Measurements from ENCODE around the gene TTC28. TPM values are rescaled to one million over a fixed set of nuclear protein-coding genes. Genes with fewer than 3 reads are reported as not detected.

Gene TTC28
- total and polyA plus RNA-seq, 12 donors: 3.4 to 75.6 (median 28.6) TPM

DNA sequence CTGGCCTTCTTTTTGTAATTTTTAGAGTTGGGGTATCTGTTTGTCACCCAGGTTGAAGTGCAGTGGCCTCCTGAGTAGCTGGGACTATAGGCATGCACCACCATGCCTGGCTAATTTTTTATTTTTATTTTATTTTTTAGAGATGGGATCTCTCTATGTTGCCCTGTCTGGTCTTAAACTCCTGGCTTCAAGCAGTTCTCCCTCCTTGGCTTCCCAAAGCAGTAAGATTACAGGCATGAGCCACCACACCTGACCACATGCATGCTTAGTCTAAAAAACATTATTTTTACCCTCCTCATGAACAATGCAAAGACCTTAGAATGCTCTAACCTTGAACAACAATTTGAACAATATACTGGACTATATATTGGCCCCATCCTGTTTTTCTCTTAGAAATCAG, 738.5 kb downstream of the TTC28 start:
- H3K4me3 ChIP-seq: no peak overlapping the region
- H3K4me1 ChIP-seq (replicated peaks in 1 of 2): no peaks in the 10 kb centered on the region
- no peaks in the 10 kb centered on the region for H3K27me3 ChIP-seq
- H3K27ac ChIP-seq: no peak overlapping the region
- DNase-seq: no peak
- no peaks in the 10 kb centered on the region for H3K36me3 ChIP-seq (replicated peaks in 1 of 2)
- intact Hi-C loops (cut with DNase I): no loop called here
- no peaks in the 10 kb centered on the region for H3K9me3 ChIP-seq (replicated peaks in 1 of 3)
- no peak for TF ChIP-seq POLR2A (IDR thresholded peaks at IDR 0.05)
- TF ChIP-seq, protein P1, sequence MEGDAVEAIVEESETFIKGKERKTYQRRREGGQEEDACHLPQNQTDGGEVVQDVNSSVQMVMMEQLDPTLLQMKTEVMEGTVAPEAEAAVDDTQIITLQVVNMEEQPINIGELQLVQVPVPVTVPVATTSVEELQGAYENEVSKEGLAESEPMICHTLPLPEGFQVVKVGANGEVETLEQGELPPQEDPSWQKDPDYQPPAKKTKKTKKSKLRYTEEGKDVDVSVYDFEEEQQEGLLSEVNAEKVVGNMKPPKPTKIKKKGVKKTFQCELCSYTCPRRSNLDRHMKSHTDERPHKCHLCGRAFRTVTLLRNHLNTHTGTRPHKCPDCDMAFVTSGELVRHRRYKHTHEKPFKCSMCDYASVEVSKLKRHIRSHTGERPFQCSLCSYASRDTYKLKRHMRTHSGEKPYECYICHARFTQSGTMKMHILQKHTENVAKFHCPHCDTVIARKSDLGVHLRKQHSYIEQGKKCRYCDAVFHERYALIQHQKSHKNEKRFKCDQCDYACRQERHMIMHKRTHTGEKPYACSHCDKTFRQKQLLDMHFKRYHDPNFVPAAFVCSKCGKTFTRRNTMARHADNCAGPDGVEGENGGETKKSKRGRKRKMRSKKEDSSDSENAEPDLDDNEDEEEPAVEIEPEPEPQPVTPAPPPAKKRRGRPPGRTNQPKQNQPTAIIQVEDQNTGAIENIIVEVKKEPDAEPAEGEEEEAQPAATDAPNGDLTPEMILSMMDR (IDR thresholded peaks at IDR 0.05): no peak

DNA sequence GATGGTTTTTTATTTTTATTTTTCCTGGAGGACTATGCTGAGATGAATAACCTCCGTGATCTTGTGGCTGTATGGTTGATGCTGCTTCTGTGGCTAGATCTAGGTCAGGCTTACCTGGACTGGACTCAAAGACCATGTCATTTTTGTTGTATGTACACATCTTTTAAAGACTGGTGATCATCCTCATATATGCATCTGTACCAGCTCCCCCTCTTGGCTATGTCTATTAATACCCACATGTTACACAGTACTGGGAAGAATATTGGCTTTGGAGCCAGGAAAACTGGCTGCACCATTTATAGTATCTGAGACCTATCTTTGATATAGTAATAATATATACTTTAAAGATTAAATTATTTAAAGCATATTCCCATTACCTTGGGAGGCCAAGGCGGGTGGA, 742.2 kb downstream of the TTC28 start:
- Histone ChIP-seq H3K27ac (no peak overlapping the region), H3K36me3 (replicated peaks in 1 of 2) (no peaks in the 10 kb centered on the region), H3K4me3 (no peak overlapping the region), H3K4me1 (replicated peaks in 1 of 2) (no peaks in the 10 kb centered on the region), H3K9me3 (replicated peaks in 1 of 3) (no peaks in the 10 kb centered on the region), H3K27me3 (no peaks in the 10 kb centered on the region)
- WGBS, 4 donors: 94 to 98% (median 96%) methylated on average over 2 of the region's 2 CpGs
- no peak for TF ChIP-seq POLR2A (IDR thresholded peaks at IDR 0.05)
- TF ChIP-seq, protein P1 (IDR thresholded peaks at IDR 0.05): no peak
- DNase-seq: no peak
- intact Hi-C loops (cut with DNase I): no loop called here

DNA sequence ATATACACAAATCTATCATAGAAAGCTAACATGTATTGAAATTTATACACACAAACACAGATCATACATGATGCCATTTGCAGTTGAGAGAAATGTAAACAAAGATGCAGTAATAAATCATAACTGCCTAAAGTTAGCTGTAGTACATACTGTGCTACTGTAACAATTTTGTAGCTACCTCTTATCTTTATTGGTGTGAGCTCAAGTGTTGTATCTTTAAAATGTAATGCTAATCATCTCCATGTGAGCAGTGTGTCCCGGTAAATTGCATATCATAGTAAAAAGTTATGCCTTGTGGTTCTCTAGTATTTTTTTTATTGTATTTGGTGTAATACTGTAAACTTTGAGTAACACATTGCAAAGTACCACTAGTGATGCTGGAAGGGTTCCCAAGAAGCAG, 743.7 kb downstream of the TTC28 start:
- H3K4me1 ChIP-seq (replicated peaks in 1 of 2): no peaks in the 10 kb centered on the region
- no peak overlapping the region for H3K27ac ChIP-seq
- no peak for TF ChIP-seq POLR2A (IDR thresholded peaks at IDR 0.05)
- TF ChIP-seq, protein P1 (IDR thresholded peaks at IDR 0.05): no peak
- H3K36me3 ChIP-seq (replicated peaks in 1 of 2): no peaks in the 10 kb centered on the region
- no peaks in the 10 kb centered on the region for H3K9me3 ChIP-seq (replicated peaks in 1 of 3)
- no peaks in the 10 kb centered on the region for H3K27me3 ChIP-seq
- whole genome bisulfite sequencing, 4 donors: 81 to 100% (median 92%) methylated on average over 1 of the region's 1 CpG
- no peak for DNase-seq
- intact Hi-C loops (cut with DNase I): no loop called here
- no peak overlapping the region for H3K4me3 ChIP-seq

DNA sequence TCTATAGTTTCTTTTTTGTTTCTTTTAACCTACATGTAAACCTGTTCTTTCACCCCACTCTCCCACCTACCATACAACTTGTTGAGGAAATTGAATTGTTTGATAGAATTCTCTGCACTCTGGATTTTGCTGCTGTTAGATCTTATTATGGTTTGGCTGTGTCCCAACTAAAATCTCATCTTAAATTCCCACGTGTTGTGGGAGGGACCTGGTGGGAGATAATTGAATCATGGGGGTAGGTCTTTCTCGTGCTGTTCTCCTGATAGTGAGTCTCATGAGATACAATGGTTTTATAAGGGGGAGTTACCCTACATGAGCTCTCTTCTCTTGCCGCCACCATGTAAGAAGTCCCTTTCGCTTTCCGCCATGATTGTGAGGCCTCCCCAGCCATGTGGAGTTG, 745.6 kb downstream of the TTC28 start:
- 86 to 96% (median 91%) methylated on average over 5 of the region's 5 CpGs for WGBS, 4 donors
- DNase-seq: no peak
- Histone ChIP-seq H3K4me3 (no peak overlapping the region), H3K36me3 (replicated peaks in 1 of 2) (no peaks in the 10 kb centered on the region), H3K4me1 (replicated peaks in 1 of 2) (no peaks in the 10 kb centered on the region), H3K9me3 (replicated peaks in 1 of 3) (no peaks in the 10 kb centered on the region), H3K27ac (no peak overlapping the region), H3K27me3 (no peaks in the 10 kb centered on the region)
- intact Hi-C loops (cut with DNase I): no loop called here
- TF ChIP-seq POLR2A (IDR thresholded peaks at IDR 0.05): no peak
- TF ChIP-seq, protein P1 (IDR thresholded peaks at IDR 0.05): no peak
